ENCODE results near the gene ACTA1. TPM values are rescaled to one million over a fixed set of nuclear protein-coding genes. Genes with fewer than 3 reads are reported as not detected.

The ACTA1 gene
- total RNA-seq, 6 experiments from 2014 or later, result not detected

- Mint-ChIP-seq H3K27ac (no peak overlapping the region; the same call in 1 of the 2 replicates), H3K4me3 (no peak overlapping the region), H3K36me3 (ENCODE audit: low read depth) (peaks cover 35% of the 10 kb centered on the region), H3K27me3 (ENCODE audit: insufficient read depth) (peaks cover 2% of the 10 kb centered on the region; the same call in 1 of the 2 replicates), H3K4me1 (ENCODE audit: low read depth) (no peaks in the 10 kb centered on the region), H3K9me3 (no peaks in the 10 kb centered on the region)
- TF ChIP-seq CTCF (IDR thresholded peaks at IDR 0.05), result no peak
- no peak for DNase-seq
These were observed 27.3 kb upstream of the ACTA1 start for GRCh38 chr1:229461032-229461668.

GRCh38 chr1:229459815-229460214 is 25.9 kb upstream of the ACTA1 start:
- Mint-ChIP-seq H3K9me3 (no peaks in the 10 kb centered on the region), H3K27ac (no peak overlapping the region), H3K36me3 (ENCODE audit: low read depth) (peaks cover 29% of the 10 kb centered on the region), H3K27me3 (ENCODE audit: insufficient read depth) (peaks cover 2% of the 10 kb centered on the region; the same call in 1 of the 2 replicates), H3K4me1 (ENCODE audit: low read depth) (no peaks in the 10 kb centered on the region), H3K4me3 (no peak overlapping the region)
- no peak for DNase-seq
- no peak for TF ChIP-seq CTCF (IDR thresholded peaks at IDR 0.05)

- peaks cover 2% of the 10 kb centered on the region; the same call in 1 of the 2 replicates for H3K27me3 Mint-ChIP-seq (ENCODE audit: insufficient read depth)
- no peaks in the 10 kb centered on the region for H3K4me1 Mint-ChIP-seq (ENCODE audit: low read depth)
- H3K27ac Mint-ChIP-seq, result no peak overlapping the region
- no peak for TF ChIP-seq CTCF (IDR thresholded peaks at IDR 0.05)
- H3K9me3 Mint-ChIP-seq, result no peaks in the 10 kb centered on the region
- DNase-seq, result no peak
- H3K4me3 Mint-ChIP-seq, result no peak overlapping the region
- H3K36me3 Mint-ChIP-seq (ENCODE audit: low read depth), result peaks cover 17% of the 10 kb centered on the region
These were observed 23.5 kb upstream of the ACTA1 start for GRCh38 chr1:229457436-229457835.

- Mint-ChIP-seq H3K27me3 (ENCODE audit: insufficient read depth) (peaks cover 2% of the 10 kb centered on the region; the same call in 1 of the 2 replicates), H3K4me3 (no peak overlapping the region), H3K36me3 (ENCODE audit: low read depth) (peaks cover 13% of the 10 kb centered on the region), H3K4me1 (ENCODE audit: low read depth) (no peaks in the 10 kb centered on the region), H3K27ac (no peak overlapping the region), H3K9me3 (no peaks in the 10 kb centered on the region)
- no peak for DNase-seq
- TF ChIP-seq CTCF (IDR thresholded peaks at IDR 0.05), result no peak
These were observed 22.1 kb upstream of the ACTA1 start for GRCh38 chr1:229456016-229456415.

GRCh38 chr1:229454056-229454455 is 20.2 kb upstream of the ACTA1 start:
- Mint-ChIP-seq H3K9me3 (no peaks in the 10 kb centered on the region), H3K4me1 (ENCODE audit: low read depth) (no peaks in the 10 kb centered on the region), H3K4me3 (no peak overlapping the region), H3K27ac (no peak overlapping the region), H3K27me3 (ENCODE audit: insufficient read depth) (no peaks in the 10 kb centered on the region), H3K36me3 (ENCODE audit: low read depth) (peaks cover 10% of the 10 kb centered on the region)
- no peak for DNase-seq
- TF ChIP-seq CTCF (IDR thresholded peaks at IDR 0.05), result no peak

Data from HFFc6 (cell line).